Activated naive CD8-positive, alpha-beta T cell treated with anti-CD3 and anti-CD28 coated beads, Interleukin-2, amount 50 U/mL, for 16 hours (primary cell): Measurements from ENCODE around the gene PRSS22.

Experiments used
- DNase-seq: peaks from one replicate; pipeline ENCODE4 v3.0.0-alpha.2; 2020; ENCODE audit warnings: low read depth, low spot score

Gene PRSS22

GRCh38 chr16:2881783-2882649 is 24.0 kb upstream of the PRSS22 start:
- DNase-seq, result no peak

GRCh38 chr16:2879854-2880508 is 22.0 kb upstream of the PRSS22 start:
- DNase-seq, result no peak

DNA sequence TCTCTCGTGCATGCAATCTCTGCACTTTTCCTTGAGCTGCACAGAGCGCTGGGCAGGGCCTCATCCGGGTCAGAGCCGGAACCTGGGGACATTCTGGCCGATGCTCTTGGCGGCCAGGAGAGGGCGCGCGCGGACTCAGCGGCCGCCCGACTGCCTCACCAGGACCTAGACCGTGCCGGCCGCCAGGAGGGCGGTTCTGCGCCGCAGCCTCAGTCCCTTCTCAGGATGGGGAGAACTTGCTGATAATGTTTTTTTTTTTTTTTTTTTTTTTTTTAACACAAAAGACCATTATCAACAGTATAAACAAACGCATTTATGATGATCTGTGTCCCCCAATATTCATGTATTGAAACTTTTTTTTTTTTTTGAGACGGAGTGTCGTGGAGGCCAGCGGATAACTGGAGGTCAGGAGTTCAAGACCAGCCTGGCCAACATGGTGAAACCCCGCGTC is 17.0 kb upstream of the PRSS22 start:
- peak; percentile 23 for DNase-seq

GRCh38 chr16:2874032-2874911 is 16.3 kb upstream of the PRSS22 start:
- no peak for DNase-seq

GRCh38 chr16:2871926-2872325 is 14.0 kb upstream of the PRSS22 start:
- DNase-seq, result no peak

DNA sequence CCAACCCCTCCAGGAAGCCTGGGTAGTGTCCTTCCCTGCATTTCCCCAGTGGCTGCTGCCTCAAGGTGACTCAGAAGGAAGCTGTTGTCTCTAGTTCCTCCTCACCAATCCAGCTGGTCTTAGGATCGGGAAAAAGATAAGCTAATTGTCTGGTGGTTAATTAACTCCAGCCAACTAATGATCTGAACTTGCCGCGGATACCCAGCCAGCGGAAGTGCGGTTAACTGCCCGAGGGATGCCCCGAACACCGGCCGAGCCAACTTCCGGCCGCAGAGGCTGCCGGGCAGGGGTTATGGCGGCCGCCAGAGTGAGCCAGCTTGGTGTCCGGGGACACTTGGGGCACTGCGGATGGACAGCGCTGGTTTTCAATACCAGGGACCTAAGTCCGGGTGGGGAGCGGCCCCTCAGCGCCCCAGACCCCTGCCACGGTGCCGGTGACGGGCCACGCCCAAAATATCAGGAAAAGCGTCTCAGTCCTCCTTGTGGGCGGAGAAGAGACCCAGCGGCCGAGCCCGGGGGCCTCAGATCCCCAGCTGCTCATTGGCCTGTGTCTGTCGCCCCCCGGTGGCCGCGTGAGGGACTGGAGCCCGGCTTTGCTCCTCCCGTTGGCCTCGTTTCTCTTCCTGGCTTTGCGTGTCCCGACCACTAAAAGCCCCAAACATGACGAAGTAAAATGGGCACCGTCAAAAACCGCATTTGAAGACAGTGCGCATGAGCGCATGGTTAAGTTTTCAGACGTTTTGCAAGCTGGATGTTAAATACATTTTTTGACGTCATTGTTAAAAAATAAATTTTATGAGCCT is 10.2 kb upstream of the PRSS22 start:
- peak; percentile 95 for DNase-seq

- no peak for DNase-seq
Measured at GRCh38 chr16:2867661-2867986, 9.7 kb upstream of the PRSS22 start.

- DNase-seq, result no peak
Measured at GRCh38 chr16:2866431-2866830, 8.5 kb upstream of the PRSS22 start.

DNA sequence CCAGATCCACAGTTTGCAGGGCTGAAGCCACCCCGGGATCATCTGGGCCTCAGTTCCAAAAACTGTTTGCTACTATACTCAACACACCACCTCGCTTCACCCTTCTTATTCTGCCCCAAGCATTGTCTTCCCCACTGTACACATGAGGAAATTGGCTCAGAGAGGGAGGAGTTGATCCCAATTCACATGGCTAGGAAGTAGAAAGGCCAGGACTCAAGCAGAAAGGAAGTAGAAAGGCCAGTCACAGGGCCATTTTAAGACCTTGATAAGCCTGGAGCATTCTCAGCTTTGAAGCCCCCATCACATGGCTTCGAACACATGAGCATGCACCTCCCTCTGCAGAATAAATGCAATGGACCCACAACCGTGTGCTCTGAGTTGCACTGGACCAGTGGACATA is 7.7 kb upstream of the PRSS22 start:
- no peak for DNase-seq

DNA sequence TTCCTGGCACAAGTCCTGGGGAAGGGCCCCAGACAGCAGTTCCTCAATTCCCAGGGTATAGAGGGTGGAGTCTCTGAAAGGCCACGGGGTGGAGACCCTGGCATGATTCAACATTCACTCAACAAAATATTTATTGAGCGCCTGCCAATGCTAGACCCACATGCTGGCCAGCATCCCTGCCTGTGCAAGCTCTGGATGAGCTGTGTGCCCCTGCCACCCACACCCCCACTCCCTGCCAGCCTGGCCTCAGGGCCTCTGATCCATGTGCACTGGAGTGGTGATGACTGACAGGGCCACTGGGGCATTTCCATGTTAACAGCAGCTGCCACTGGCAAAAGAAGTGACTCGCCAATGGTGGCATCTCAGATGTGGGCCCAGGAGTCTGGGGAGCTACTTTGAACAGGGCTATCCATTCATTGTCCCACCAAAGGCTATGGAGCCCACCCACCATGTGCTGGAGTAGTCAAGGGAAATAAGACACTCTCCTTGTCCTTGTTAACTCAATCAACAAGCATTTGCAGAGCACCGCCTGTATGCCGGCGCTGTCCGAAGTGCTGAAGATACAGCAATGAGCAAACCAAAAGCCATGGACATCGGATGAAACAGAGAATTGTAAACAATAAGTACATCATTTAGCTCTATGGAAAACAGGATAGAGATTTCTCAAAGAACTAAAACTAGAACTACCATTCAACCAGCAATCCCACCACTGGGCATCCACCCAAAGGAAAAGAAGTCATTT is 3.0 kb upstream of the PRSS22 start:
- no peak for DNase-seq

- DNase-seq, result no peak
Measured at GRCh38 chr16:2859686-2860265, 1.8 kb upstream of the PRSS22 start.

- DNase-seq, result no peak
Measured at GRCh38 chr16:2858245-2859025, 465 bp upstream of the PRSS22 start.

DNA sequence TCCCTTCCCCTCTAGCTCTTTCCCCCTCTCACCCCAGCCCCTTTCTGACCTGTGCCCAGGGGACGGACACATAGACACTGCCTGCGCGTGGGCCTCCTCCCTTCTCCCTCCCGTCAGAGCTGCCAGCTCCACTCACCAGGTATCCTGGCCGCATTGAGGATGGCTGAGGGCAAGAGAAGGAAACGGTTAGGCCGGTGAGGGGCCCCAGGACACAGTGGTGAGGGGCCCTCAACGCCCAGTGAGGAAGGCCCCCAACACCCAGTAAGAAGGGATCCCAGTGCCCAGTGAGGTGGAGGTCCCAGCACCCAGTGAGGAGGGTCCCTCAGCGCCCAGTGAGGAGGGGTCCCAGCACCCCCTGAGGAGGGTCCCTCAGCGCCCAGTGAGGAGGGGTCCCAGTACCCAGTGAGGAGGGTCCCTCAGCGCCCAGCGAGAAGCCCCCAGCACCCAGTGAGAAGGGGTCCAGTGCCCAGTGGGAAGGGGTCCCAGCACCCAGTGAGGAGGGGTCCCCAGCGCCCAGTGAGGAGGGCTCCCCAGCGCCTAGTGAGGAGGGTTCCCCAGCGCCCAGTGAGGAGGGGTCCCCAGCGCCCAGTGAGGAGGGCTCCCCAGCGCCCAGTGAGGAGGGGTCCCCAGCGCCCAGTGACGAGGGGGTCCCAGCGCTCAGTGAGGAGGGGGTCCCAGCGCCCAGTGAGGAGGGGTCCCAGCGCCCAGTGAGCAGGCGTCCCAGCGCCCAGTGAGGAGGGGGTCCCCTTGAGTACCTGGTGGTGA is 1.1 kb downstream of the PRSS22 start:
- DNase-seq, result no peak

GRCh38 chr16:2856061-2856670 is 1.8 kb downstream of the PRSS22 start:
- no peak for DNase-seq

- no peak for DNase-seq
Measured at GRCh38 chr16:2855536-2855935, 2.4 kb downstream of the PRSS22 start.

GRCh38 chr16:2854700-2855309 is 3.2 kb downstream of the PRSS22 start:
- DNase-seq, result no peak

- DNase-seq, result no peak
Measured at GRCh38 chr16:2853531-2854073, 4.4 kb downstream of the PRSS22 start.
